ENCODE measurements around the gene GFOD2. TPM values are rescaled to one million over a fixed set of nuclear protein-coding genes. Genes with fewer than 3 reads are reported as not detected.

The GFOD2 gene
- total and polyA plus RNA-seq, 2 of the 8 experiments (the other 6 are each of a cell fraction or from before 2014, with no cell fraction given) = 21.4 to 33.2 TPM

DNA sequence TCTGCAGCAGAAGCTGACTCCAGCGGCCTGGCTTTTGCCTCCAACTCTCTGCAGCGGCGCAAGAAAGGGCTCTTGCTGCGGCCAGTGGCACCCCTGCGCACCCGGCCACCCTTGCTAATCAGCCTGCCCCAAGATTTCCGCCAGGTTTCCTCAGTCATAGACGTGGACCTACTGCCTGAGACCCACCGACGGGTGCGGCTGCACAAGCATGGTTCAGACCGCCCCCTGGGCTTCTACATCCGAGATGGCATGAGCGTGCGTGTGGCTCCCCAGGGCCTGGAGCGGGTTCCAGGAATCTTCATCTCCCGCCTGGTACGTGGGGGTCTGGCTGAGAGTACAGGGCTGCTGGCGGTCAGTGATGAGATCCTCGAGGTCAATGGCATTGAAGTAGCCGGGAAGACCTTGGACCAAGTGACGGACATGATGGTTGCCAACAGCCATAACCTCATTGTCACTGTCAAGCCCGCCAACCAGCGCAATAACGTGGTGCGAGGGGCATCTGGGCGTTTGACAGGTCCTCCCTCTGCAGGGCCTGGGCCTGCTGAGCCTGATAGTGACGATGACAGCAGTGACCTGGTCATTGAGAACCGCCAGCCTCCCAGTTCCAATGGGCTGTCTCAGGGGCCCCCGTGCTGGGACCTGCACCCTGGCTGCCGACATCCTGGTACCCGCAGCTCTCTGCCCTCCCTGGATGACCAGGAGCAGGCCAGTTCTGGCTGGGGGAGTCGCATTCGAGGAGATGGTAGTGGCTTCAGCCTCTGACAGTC lies 57.0 kb downstream of the GFOD2 start:
- Histone ChIP-seq H3K56ac (replicated peaks; ENCODE audit: insufficient read length, low read depth, low read length) (no peak overlapping the region), H3K9me3 (ENCODE audit: insufficient read depth in 2 of 2, low read depth in 1 of 2, low read length in 1 of 2) (no peaks in the 10 kb centered on the region), H3K4me3 (ENCODE audit: extremely low read depth in 1 of 4, insufficient read depth in 2 of 4, low read depth in 3 of 4, low read length in 4 of 4) (peak overlapping the region; percentile 46 to 88 (median 70); a peak in 5 of 8 replicates), H3K23me2 (ENCODE audit: low read depth, low read length) (peaks cover 25% of the 10 kb centered on the region), H2BK15ac (ENCODE audit: low read length) (no peak overlapping the region), H3K27ac (ENCODE audit: low read depth, low read length) (no peak overlapping the region), H4K5ac (ENCODE audit: insufficient read length, low read depth, low read length) (no peak overlapping the region), H4K8ac (ENCODE audit: extremely low read depth, insufficient read depth, low read length) (no peak overlapping the region; the same call in 1 of the 2 replicates), H2BK5ac (ENCODE audit: low read depth, low read length) (no peak overlapping the region), H2AFZ (ENCODE audit: low read length) (no peak overlapping the region), H3K27me3 (replicated peaks in 1 of 4; ENCODE audit: control insufficient read depth in 3 of 4, extremely low read depth in 1 of 4, insufficient read depth in 3 of 4, low read length in 3 of 4) (peaks cover 0 to 2% (median under 1%) of the 10 kb centered on the region in 4 experiments; a peak in 2 of 7 replicates), H2BK12ac (ENCODE audit: low read depth, low read length) (no peak overlapping the region), H3K14ac (ENCODE audit: insufficient read length) (no peak overlapping the region), H3K4me1 (replicated peaks in 1 of 4; ENCODE audit: control insufficient read depth in 3 of 4, insufficient read depth in 4 of 4, low read length in 3 of 4) (peaks cover 0 to 26% (median 15%) of the 10 kb centered on the region in 4 experiments; a peak in 5 of 7 replicates), H3K9ac (replicated peaks in 1 of 4; ENCODE audit: extremely low read depth in 1 of 4, low read depth in 3 of 4, low read length in 3 of 4) (no peak overlapping the region), H2AK5ac (ENCODE audit: low read depth, low read length) (peak overlapping the region; percentile 30; the same call in 1 of the 2 replicates), H3K79me1 (ENCODE audit: low read depth, low read length) (no peaks in the 10 kb centered on the region; the same call in 1 of the 2 replicates), H4K91ac (replicated peaks; ENCODE audit: insufficient read length, low read length) (no peak overlapping the region), H3K4me2 (ENCODE audit: insufficient read depth in 1 of 2, low read depth in 2 of 2, low read length in 2 of 2) (peak overlapping the region; percentile 73 to 97), H2BK20ac (ENCODE audit: low read length) (no peak overlapping the region), H4K20me1 (replicated peaks in 1 of 2; ENCODE audit: control insufficient read depth in 1 of 2, insufficient read depth in 2 of 2, low read length in 2 of 2) (peaks cover 5 to 8% of the 10 kb centered on the region in 2 experiments), H3K79me2 (ENCODE audit: control insufficient read depth in 1 of 2, insufficient read depth in 2 of 2, low read length in 2 of 2) (no peaks in the 10 kb centered on the region), H3K18ac (ENCODE audit: extremely low read depth, low read length) (no peak overlapping the region), H3K4ac (replicated peaks; ENCODE audit: insufficient read length, low read depth, low read length) (no peak overlapping the region), H3K36me3 (ENCODE audit: control insufficient read depth in 2 of 4, insufficient read depth in 4 of 4, low read length in 3 of 4) (peaks cover 0 to 4% (median 2%) of the 10 kb centered on the region in 4 experiments; a peak in 1 of 8 replicates), H3K23ac (ENCODE audit: insufficient read length) (no peak overlapping the region), H2BK120ac (replicated peaks; ENCODE audit: low read depth, low read length) (no peak overlapping the region)
- no peak for TF ChIP-seq TAF7 (optimal IDR thresholded peaks at IDR 0.05; ENCODE audit: borderline replicate concordance, low read depth, low read length)
- no peak for TF ChIP-seq BCL11A (IDR thresholded peaks at IDR 0.05; ENCODE audit: low read depth in 2 of 2, low read length in 2 of 2)
- FAIRE-seq (no peak), DNase-seq (ENCODE audit: low read depth in 1 of 2, low spot score in 2 of 2) (no peak)
- 92% methylated on average over 33 of the region's 34 CpGs; no CpG with 5 or more reads in 1 of the 2 experiments for WGBS, 2 experiments (ENCODE audit: extremely low coverage in 1 of 2, insufficient coverage in 1 of 2, insufficient read length in 1 of 2, insufficient replicate concordance in 2 of 2, low coverage in 1 of 2, low lambda C conversion rate in 2 of 2, missing lambda C conversion rate in 1 of 2)
- CTCF ChIA-PET (ENCODE audit: partially characterized antibody) = interaction anchor here (0.5 to 13.7 kb wide), 18 partner anchors 12 to 280 kb away, joined by 3 to 202 read pairs (median 6); partner anchors contain the start of genes CARMIL2, CTCF, NRN1L and NUTF2
- POLR2A ChIA-PET (ENCODE audit: partially characterized antibody) = interaction anchor here (1.6 to 1.7 kb wide), 2 partner anchors 22 to 223 kb away, joined by 4 read pairs; partner anchors contain the start of gene NRN1L

All from H1 (cell line).